DOHH2 (cell line): ENCODE measurements around the gene SIRT7.
A peak's percentile ranks its signal among the peaks of the same experiment; 100 is the strongest.

Experiments used
- H3F3A ChIP-seq: fragments of 200-600 bp; sonication (generic), shearing (Covaris generic); 2 replicates; pipeline ENCODE4 v1.6.0; 2016; ENCODE audit warnings: antibody characterized with exemption, mild to moderate bottlenecking; ENCODE audit not compliant: control insufficient read depth, insufficient read depth
- H3K27ac ChIP-seq: fragments of 200-600 bp; sonication (generic); 2 replicates; pipeline ENCODE4 v1.5.1; 2014; ENCODE audit warnings: low read depth, mild to moderate bottlenecking, low read length, moderate library complexity
- H3K27me3 ChIP-seq: fragments of 200-600 bp; sonication (generic); 2 replicates; pipeline ENCODE4 v1.6.1; 2014; ENCODE audit warnings: mild to moderate bottlenecking, low read length, mixed read lengths; ENCODE audit not compliant: control insufficient read depth
- H3K36me3 ChIP-seq: fragments of 200-600 bp; sonication (generic); 2 replicates; pipeline ENCODE4 v1.6.1; 2014; ENCODE audit warnings: mild to moderate bottlenecking, low read length, moderate library complexity, mixed read lengths; ENCODE audit not compliant: control insufficient read depth
- H3K4me1 ChIP-seq: fragments of 200-600 bp; sonication (generic); 2 replicates; pipeline ENCODE4 v1.6.1; 2014; ENCODE audit warnings: mild to moderate bottlenecking, low read length, mixed read lengths; ENCODE audit not compliant: control insufficient read depth
- H3K4me2 ChIP-seq: fragments of 200-600 bp; sonication (generic); 2 replicates; pipeline ENCODE4 v1.6.0; 2014; ENCODE audit warnings: mild to moderate bottlenecking, low read length, moderate library complexity
- H3K4me3 ChIP-seq: fragments of 200-600 bp; sonication (generic); 2 replicates; pipeline ENCODE4 v1.5.1; 2014; ENCODE audit warnings: mild to moderate bottlenecking, low read length, mixed read lengths
- H3K79me2 ChIP-seq: fragments of 200-600 bp; sonication (generic); 2 replicates; pipeline ENCODE4 v1.6.1; 2014; ENCODE audit warnings: mild to moderate bottlenecking, low read length, mixed read lengths; ENCODE audit not compliant: control insufficient read depth
- H3K9me2 ChIP-seq: fragments of 200-600 bp; sonication (generic); replicated peaks from 2 replicates; pipeline ENCODE4 v1.6.1; 2014; ENCODE audit warnings: mild to moderate bottlenecking, low read length, mixed read lengths; ENCODE audit not compliant: control insufficient read depth
- H3K9me3 ChIP-seq: fragments of 200-600 bp; sonication (generic); 2 replicates; pipeline ENCODE4 v1.6.1; 2014; ENCODE audit warnings: antibody characterized with exemption, low read length, mixed read lengths; ENCODE audit not compliant: control insufficient read depth, insufficient read depth
- H4K20me1 ChIP-seq: fragments of 200-600 bp; sonication (generic); 2 replicates; pipeline ENCODE4 v1.6.0; 2014; ENCODE audit warnings: low read depth, mild to moderate bottlenecking, antibody characterized with exemption, low read length, moderate library complexity; ENCODE audit not compliant: control insufficient read depth, insufficient read depth
- EZH2phosphoT487 ChIP-seq: fragments of 200-600 bp; sonication (generic); IDR thresholded peaks from 2 replicates; pipeline ENCODE4 v1.6.1; 2017; ENCODE audit warnings: borderline replicate concordance, mild to moderate bottlenecking, antibody characterized with exemption, low read length, moderate library complexity, mixed read lengths
- TF ChIP-seq, protein P1 (sequence below): fragments of 200-600 bp; sonication (generic); IDR thresholded peaks from one replicate; pipeline ENCODE4 v1.5.1; 2014; ENCODE audit warnings: antibody characterized with exemption, mild to moderate bottlenecking, low read depth, low read length; ENCODE audit not compliant: poor library complexity, severe bottlenecking

The SIRT7 gene

DNA sequence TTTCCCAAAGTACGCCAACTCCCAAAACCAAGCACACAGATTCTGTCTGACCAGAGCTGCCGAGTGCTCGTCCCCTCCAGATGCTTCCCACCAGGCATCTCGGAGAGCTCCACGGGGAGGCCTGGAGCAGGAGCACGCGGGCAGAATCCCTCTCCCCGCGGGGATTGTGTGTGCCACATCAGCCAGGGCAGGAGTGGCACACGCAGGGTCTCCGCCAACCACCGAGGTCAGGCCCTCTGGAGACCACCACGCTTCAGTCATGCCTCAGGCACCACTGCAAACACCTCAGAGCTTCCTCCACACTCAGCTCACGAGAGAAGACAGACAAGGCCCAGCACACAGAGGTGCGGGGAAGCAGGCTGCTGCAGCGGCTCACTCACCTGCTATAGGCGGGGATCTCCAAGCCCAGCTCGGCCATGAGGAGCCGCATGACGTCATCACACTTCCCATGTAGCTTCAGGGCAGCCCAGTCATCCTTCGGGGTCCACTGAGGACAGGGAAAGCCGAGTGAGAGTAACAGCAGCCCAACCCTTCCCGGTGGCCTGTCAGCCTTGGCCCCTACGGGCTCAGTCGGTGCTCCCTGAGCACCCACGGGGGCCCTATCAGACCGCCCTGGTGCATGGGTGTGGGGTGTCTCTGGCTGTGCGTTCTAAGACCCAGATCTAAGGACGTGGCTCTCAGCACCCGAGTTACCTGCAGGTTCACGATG is 4.4 kb downstream of the SIRT7 start:
- Histone ChIP-seq H3K4me1 (peaks cover 32% of the 10 kb centered on the region), H3K79me2 (peaks cover 51% of the 10 kb centered on the region), H3K9me2 (no peaks in the 10 kb centered on the region), H3K36me3 (peaks cover 72% of the 10 kb centered on the region), H3K4me2 (no peak overlapping the region), H4K20me1 (peaks cover 23% of the 10 kb centered on the region; the same call in 1 of the 2 replicates), H3K9me3 (no peaks in the 10 kb centered on the region), H3K27me3 (no peaks in the 10 kb centered on the region), H3K4me3 (no peak overlapping the region), H3F3A (peaks cover 10% of the 10 kb centered on the region), H3K27ac (no peak overlapping the region)
- TF ChIP-seq EZH2phosphoT487, result no peak
- TF ChIP-seq, protein P1, sequence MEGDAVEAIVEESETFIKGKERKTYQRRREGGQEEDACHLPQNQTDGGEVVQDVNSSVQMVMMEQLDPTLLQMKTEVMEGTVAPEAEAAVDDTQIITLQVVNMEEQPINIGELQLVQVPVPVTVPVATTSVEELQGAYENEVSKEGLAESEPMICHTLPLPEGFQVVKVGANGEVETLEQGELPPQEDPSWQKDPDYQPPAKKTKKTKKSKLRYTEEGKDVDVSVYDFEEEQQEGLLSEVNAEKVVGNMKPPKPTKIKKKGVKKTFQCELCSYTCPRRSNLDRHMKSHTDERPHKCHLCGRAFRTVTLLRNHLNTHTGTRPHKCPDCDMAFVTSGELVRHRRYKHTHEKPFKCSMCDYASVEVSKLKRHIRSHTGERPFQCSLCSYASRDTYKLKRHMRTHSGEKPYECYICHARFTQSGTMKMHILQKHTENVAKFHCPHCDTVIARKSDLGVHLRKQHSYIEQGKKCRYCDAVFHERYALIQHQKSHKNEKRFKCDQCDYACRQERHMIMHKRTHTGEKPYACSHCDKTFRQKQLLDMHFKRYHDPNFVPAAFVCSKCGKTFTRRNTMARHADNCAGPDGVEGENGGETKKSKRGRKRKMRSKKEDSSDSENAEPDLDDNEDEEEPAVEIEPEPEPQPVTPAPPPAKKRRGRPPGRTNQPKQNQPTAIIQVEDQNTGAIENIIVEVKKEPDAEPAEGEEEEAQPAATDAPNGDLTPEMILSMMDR, result no peak

DNA sequence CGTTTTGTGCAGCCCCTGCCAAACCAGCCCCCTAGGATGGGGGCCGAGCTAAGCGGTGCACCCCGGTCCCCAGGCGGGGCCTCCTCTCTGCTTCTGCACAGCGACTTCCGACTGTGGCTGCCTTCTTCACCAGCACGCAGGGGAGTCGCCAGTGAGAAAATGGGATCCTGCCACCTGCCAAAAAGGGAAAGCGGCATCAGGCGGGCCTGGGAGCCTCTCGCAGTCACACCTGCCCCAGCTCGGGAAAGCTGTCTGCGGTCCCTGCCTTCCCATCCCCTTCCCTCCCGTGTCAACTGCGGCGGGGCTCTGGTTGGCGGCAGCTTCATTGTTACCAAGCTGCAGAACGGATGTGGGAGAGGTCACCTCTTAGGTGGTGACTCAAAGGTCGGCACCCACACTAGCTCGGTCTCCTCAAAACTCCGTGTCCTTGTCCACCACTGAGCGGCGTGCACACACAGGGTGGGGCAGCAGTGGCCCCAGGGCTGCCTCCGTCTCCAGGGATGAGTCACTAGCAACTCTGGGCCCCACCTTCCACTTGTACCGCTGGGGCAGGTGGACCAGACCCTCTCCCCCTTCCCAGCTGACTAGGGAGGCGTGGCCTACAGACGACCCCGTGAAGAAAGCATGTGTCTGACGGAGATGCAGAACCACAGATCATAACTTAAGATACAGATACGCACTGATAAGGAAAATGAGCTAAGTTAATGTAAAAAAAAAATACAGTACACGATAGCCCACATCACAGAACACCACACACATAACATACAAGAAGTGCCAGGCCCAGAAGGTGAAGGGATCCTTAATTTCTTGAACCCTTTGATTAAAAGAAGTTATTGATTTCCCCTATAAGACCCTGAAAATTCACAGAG is 5.3 kb downstream of the SIRT7 start:
- H3K27me3 ChIP-seq, result no peaks in the 10 kb centered on the region
- no peak overlapping the region for H3K27ac ChIP-seq
- no peaks in the 10 kb centered on the region for H3K9me2 ChIP-seq
- H3K4me3 ChIP-seq, result no peak overlapping the region
- H3K4me1 ChIP-seq, result peaks cover 27% of the 10 kb centered on the region
- H3K79me2 ChIP-seq, result peaks cover 45% of the 10 kb centered on the region
- H3F3A ChIP-seq, result peaks cover 10% of the 10 kb centered on the region
- peaks cover 80% of the 10 kb centered on the region for H3K36me3 ChIP-seq
- no peaks in the 10 kb centered on the region for H3K9me3 ChIP-seq
- TF ChIP-seq, protein P1, result no peak
- no peak for TF ChIP-seq EZH2phosphoT487
- H3K4me2 ChIP-seq, result no peak overlapping the region
- H4K20me1 ChIP-seq, result peaks cover 23% of the 10 kb centered on the region; the same call in 1 of the 2 replicates

- H3K9me3 ChIP-seq, result no peaks in the 10 kb centered on the region
- TF ChIP-seq, protein P1, result no peak
- no peak for TF ChIP-seq EZH2phosphoT487
- peaks cover 37% of the 10 kb centered on the region for H3K79me2 ChIP-seq
- no peaks in the 10 kb centered on the region for H3K9me2 ChIP-seq
- H3F3A ChIP-seq, result peaks cover 10% of the 10 kb centered on the region
- H3K27me3 ChIP-seq, result no peaks in the 10 kb centered on the region
- peaks cover 18% of the 10 kb centered on the region; the same call in 1 of the 2 replicates for H4K20me1 ChIP-seq
- no peak overlapping the region for H3K27ac ChIP-seq
- H3K4me2 ChIP-seq, result peak overlapping the region; percentile 46
- H3K4me3 ChIP-seq, result peak overlapping the region; percentile 33
- peaks cover 81% of the 10 kb centered on the region for H3K36me3 ChIP-seq
- peaks cover 23% of the 10 kb centered on the region for H3K4me1 ChIP-seq
These were observed 6.0 kb downstream of the SIRT7 start for GRCh38 chr17:81911969-81912368.
